ENCODE data around the gene MTHFD1. TPM values are rescaled to one million over a fixed set of nuclear protein-coding genes. Genes with fewer than 3 reads are reported as not detected.
"Not testable (repeated sequence)": the region's sequence is repeated elsewhere in the genome, so short reads cannot be mapped to it uniquely, and the experiment has no call there.

Gene MTHFD1
- total RNA-seq, 1 donor, result 9.0 TPM

DNA sequence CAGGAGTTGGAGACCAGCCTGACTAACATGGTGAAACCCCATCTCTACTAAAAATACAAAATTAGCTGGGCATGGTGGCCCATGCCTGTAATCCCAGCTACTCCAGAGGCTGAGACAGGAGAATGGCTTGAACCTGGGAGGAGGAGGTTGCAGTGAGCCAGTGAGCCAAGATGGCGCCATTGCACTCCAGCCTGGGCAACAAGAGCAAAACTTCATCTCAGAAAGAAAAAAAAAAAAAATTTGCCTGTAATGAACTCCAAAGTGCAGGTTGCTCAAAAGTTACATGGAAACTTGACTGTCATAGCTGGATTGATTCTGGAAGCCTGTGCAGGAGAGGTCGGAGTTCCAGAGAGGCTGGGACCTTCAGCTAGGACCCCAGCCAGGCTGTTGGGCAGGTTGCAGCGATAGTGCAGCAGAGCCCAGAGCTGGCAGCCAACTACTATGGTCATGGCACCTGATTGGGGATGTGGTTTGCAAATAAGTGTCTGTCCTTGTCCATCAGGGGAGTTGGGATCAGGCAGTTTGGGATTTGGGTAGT is 5.1 kb downstream of the MTHFD1 start:
- not testable (repeated sequence) for H3K9me3 ChIP-seq (ENCODE audit: low read depth, low read length); H3K27me3 ChIP-seq (ENCODE audit: insufficient read depth, low read length); H3K4me3 ChIP-seq (ENCODE audit: low read length); H3K4me1 ChIP-seq (ENCODE audit: insufficient read depth, low read length)

DNA sequence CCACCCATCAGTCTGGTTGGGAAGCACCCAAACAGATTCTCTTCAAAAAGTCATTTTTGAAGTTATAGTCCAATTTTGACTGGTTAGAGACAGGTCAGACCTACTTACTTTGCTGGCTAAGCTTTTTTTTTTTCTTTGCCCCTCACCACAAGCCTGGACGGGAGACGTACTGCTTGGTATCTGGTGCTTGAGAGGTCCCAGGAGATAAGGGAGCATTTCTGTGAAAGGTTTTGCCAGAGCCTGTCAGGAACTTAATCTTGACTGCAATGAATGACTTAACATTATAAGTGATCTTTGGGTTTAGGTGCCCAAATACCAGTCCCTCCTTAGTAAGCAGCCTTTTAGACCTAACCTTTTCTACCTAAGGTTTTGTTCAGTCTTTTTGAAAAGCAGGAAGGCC is 6.3 kb downstream of the MTHFD1 start:
- H3K9me3 ChIP-seq (ENCODE audit: low read depth, low read length), result no peaks in the 10 kb centered on the region
- H3K4me1 ChIP-seq (ENCODE audit: insufficient read depth, low read length), result peaks cover 2% of the 10 kb centered on the region
- H3K27me3 ChIP-seq (ENCODE audit: insufficient read depth, low read length), result no peaks in the 10 kb centered on the region
- no peak overlapping the region for H3K4me3 ChIP-seq (ENCODE audit: low read length)

DNA sequence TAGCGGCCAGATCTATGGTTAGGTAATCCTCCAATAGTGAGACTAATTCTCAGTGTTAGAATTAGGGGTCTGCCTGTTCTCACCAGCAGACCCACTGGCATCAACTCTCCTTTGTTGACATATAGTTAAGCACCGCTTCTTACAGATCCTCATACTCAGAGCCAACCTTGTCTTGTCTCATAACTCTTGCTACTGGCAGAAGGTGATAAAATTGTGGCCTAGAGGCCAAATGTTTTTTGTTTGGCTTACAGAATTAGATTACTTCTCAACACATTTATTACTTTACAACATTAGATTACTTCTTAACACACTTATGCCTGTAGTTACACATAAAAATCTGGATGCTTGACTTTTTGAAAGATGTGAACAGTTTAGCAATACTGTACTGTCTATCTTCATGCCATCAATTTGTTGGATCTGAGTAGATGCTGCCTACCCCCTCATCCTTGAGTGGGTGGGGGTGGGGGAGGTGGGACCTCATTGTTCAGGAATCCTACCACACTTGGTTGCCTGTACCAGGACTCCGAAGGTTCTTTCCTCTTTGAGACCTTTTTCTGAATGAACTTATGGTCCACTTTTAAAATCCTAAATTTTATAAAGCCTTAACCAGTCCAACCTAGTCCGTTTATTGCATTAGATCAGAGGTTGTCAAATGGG is 7.0 kb downstream of the MTHFD1 start:
- H3K4me1 ChIP-seq (ENCODE audit: insufficient read depth, low read length), result no peaks in the 10 kb centered on the region
- H3K9me3 ChIP-seq (ENCODE audit: low read depth, low read length), result no peaks in the 10 kb centered on the region
- no peaks in the 10 kb centered on the region for H3K27me3 ChIP-seq (ENCODE audit: insufficient read depth, low read length)
- H3K4me3 ChIP-seq (ENCODE audit: low read length), result no peak overlapping the region

DNA sequence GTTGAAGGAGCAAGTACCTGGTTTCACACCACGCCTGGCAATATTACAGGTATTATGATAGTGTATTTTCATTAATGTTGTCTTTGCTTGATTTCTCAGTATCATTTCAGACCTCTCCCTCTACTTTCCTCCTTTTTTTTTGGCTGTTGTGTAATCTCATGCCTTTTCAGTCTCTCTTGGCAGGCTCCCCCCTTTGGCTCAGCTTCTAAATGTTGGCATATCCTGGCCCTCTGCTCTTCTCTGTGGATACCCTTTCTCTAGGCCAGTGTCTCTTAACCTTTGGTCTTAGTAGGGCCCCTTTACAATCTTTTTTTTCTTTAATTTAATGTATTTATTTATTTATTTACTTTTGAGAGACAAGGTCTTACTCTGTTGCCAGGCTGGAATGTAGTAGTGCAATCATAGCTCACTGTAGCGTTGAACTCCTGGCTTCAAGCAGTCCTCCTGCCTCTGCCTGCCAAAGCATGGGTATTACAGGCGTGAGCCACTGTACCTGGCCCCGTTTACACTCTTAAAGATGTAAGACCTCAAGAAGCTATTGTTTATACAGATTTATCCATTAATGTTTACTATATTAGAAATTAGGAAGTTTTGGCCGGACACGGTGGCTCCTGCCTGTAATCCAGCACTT is 12.8 kb downstream of the MTHFD1 start:
- Histone ChIP-seq H3K27me3 (ENCODE audit: insufficient read depth, low read length) (no peaks in the 10 kb centered on the region), H3K4me1 (ENCODE audit: insufficient read depth, low read length) (no peaks in the 10 kb centered on the region), H3K9me3 (ENCODE audit: low read depth, low read length) (no peaks in the 10 kb centered on the region), H3K4me3 (ENCODE audit: low read length) (no peak overlapping the region)

DNA sequence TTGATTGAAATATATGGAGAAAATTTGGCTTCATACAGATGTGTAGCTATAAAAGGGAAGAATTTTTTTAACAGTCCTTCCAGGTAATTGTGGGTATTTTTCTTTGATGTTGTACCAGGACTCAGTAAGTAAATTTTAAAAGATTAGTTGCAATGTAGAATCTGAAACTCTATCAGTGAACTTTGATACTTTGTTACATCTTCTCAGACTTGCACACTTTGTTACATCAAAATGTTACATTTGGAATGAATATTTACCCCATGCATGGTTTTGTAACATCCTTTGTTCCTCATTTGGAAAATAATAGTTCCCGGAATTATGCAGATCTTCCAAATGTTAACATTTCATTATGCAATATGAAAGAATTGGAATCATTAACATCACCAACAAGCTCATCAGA is 13.8 kb downstream of the MTHFD1 start:
- no peaks in the 10 kb centered on the region for H3K4me1 ChIP-seq (ENCODE audit: insufficient read depth, low read length)
- H3K27me3 ChIP-seq (ENCODE audit: insufficient read depth, low read length), result no peaks in the 10 kb centered on the region
- no peaks in the 10 kb centered on the region for H3K9me3 ChIP-seq (ENCODE audit: low read depth, low read length)
- no peak overlapping the region for H3K4me3 ChIP-seq (ENCODE audit: low read length)

DNA sequence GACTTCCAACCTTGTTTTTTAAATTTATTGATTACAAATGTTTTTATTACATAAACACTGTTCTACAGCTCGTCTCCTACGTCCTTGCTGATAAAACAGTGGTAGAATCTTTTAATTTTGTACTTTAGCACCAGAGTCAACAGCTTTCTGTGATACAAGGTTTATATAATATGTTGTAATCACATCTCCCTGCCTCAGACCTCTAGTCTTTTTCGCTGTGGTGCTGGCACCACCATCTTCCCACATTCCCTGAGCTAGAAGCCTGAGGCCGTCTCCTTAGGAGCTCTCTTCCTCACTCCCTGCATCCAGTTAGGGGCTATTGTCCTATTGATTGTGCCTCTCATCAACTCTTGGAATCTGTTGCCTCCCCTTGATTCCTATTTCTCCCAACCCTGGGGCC is 17.1 kb downstream of the MTHFD1 start:
- Histone ChIP-seq H3K4me3 (ENCODE audit: low read length) (no peak overlapping the region), H3K4me1 (ENCODE audit: insufficient read depth, low read length) (no peaks in the 10 kb centered on the region), H3K27me3 (ENCODE audit: insufficient read depth, low read length) (no peaks in the 10 kb centered on the region), H3K9me3 (ENCODE audit: low read depth, low read length) (no peaks in the 10 kb centered on the region)

DNA sequence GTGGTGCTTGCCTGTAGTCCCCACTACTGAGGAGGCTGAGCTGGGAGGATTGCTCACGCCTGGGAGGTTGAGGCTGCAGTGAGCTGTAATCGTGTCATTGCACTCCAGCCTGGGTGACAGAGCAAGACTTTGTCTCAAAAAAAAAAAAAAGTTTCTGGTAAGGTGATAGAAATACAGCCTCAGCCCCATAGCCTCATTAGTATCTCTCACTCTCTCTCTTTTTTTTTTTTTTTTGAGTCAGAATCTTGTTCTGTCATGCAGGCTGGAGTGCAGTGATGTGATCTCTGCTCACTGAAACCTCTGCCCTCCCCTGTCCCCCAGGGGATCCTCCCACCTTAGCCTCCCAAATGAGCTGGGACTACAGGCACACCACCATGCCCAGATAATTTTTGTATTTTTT is 19.2 kb downstream of the MTHFD1 start:
- Histone ChIP-seq H3K9me3 (ENCODE audit: low read depth, low read length) (no peaks in the 10 kb centered on the region), H3K4me1 (ENCODE audit: insufficient read depth, low read length) (no peaks in the 10 kb centered on the region), H3K27me3 (ENCODE audit: insufficient read depth, low read length) (no peaks in the 10 kb centered on the region), H3K4me3 (ENCODE audit: low read length) (no peak overlapping the region)

DNA sequence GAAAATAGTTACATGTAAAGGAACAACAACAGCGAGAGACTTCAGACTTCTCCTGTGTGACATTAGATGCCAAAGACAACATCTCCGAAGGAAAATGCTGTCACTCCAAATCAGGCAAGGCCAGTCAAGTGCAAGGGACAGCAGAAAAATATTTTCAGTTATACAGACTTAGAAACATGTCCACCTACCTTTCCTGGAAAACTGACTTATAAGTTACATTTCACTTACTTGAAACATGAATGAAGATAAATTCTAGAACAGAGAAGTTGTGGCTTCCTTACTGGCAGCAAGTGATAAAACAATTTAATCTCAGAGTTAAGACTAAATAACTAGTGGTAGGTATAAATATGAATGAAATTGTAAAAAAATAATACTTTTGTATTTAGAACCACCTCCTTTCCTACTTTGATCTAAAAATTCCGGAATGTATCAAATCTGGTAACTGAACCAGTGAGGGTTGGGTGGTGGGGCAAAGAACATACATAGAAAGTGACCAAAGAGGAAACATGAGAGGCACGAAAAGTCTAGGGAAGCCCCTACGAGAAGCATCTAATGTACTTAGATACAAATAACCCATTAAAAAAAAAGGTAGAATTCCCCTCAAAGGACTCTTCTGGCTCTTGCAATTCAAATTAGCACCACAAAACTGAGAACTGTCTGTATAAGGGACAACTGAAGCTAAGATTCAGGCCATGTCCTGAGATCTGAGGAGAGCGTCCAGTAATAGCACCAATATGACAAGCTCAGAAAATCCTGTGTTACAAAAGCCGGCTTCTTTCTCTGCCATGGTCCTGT is 21.2 kb downstream of the MTHFD1 start:
- no peak overlapping the region for H3K4me3 ChIP-seq (ENCODE audit: low read length)
- no peaks in the 10 kb centered on the region for H3K4me1 ChIP-seq (ENCODE audit: insufficient read depth, low read length)
- H3K27me3 ChIP-seq (ENCODE audit: insufficient read depth, low read length), result no peaks in the 10 kb centered on the region
- no peaks in the 10 kb centered on the region for H3K9me3 ChIP-seq (ENCODE audit: low read depth, low read length)

DNA sequence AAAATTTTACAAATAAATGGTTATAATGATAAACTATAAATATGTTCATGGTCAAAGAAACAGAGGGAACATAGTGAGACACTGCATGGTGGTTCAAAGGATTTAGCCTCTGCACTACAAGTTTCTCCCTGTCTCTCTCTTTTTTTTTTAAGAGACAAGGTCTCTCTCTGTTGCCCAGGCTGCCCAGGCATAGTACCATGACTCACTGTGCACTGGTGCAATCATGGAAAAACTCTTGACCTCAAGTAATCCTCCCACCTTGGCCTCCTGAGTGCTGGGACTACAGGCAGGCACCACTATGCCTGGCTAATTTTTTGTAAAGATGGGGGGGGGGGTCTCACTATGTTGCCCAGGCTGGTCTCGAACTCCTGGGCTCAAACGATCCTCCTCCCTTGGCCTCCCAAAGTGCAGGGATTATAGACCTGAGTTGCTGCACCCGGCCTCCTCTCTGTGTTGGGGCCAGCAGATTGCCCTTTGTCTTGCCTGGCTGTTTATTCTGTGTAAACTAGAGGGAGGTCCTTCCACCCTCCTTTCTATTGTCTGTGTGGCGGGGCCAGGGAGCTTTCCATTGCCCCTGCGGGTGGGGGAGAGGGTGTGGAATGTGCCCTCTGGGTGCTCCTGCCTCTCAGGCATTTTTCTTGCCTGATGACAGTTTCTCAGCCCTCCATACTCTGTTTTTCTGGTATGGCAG is 22.1 kb downstream of the MTHFD1 start:
- H3K4me1 ChIP-seq (ENCODE audit: insufficient read depth, low read length), result no peaks in the 10 kb centered on the region
- H3K9me3 ChIP-seq (ENCODE audit: low read depth, low read length), result no peaks in the 10 kb centered on the region
- H3K27me3 ChIP-seq (ENCODE audit: insufficient read depth, low read length), result no peaks in the 10 kb centered on the region
- no peak overlapping the region for H3K4me3 ChIP-seq (ENCODE audit: low read length)

DNA sequence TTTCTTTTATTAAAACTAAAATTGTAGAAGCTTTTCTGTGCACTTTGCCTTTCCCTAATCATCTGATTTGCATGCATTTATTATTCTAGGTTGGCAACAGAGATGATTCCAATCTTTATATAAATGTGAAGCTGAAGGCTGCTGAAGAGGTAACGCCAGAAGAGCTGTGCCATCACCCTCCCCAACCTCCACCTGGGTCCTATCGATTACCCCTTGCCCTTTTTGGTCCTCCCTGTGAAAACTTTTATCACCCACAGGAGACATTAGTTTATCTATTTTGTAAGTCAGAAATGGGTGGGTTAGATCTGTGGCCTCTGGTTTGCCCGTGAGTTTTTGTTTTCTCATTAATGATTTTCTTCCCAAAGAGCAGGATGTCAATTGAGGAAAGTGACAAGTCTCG is 22.8 kb downstream of the MTHFD1 start:
- no peaks in the 10 kb centered on the region for H3K4me1 ChIP-seq (ENCODE audit: insufficient read depth, low read length)
- H3K27me3 ChIP-seq (ENCODE audit: insufficient read depth, low read length), result no peaks in the 10 kb centered on the region
- H3K4me3 ChIP-seq (ENCODE audit: low read length), result no peak overlapping the region
- no peaks in the 10 kb centered on the region for H3K9me3 ChIP-seq (ENCODE audit: low read depth, low read length)

DNA sequence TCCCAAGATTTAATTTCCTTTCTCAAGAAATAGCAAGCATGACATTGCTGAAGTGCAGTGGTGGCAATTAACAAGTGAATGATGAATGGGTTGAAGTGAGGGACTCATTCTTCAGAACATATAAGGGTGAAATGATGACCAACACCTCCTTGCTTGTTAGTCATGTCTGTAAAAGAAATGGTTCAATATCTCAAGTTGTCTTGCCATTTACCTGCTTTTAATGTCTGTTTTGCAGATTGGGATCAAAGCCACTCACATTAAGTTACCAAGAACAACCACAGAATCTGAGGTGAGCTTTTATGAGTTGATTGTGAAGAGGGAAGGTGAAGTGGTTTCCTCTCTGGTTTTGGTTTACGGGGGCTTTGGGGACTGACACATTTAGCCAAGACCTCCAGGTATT is 24.1 kb downstream of the MTHFD1 start:
- no peaks in the 10 kb centered on the region for H3K4me1 ChIP-seq (ENCODE audit: insufficient read depth, low read length)
- no peaks in the 10 kb centered on the region for H3K27me3 ChIP-seq (ENCODE audit: insufficient read depth, low read length)
- H3K4me3 ChIP-seq (ENCODE audit: low read length), result no peak overlapping the region
- no peaks in the 10 kb centered on the region for H3K9me3 ChIP-seq (ENCODE audit: low read depth, low read length)

DNA sequence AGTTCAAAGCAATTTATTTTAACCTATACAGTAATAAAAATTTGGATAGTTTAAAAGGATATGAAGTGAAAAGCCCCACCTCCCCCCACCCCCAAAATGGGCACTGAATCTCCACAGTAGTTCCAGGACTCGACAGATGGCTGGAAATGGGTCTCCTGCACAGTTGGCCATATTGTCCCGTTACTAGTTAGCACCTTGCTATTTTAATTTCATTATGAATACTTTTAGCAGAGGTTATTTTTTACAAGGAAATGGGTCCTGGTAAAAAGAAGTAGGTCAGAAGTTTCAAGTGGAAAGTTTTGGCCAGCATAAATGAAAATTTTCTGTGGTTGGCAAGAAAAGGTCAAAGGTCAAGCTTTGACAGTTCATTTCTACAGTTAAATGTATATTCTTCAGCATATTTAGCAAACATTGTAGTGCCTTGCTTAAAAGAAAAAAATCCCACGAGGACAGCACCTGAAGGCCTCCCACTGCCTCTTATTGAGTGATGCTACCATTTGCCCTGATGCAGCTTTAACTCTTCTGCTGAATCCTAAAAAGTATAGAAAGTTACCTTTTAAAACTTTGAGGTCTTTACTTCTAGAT is 28.3 kb downstream of the MTHFD1 start:
- Histone ChIP-seq H3K27me3 (ENCODE audit: insufficient read depth, low read length) (no peaks in the 10 kb centered on the region), H3K4me1 (ENCODE audit: insufficient read depth, low read length) (no peaks in the 10 kb centered on the region), H3K9me3 (ENCODE audit: low read depth, low read length) (no peaks in the 10 kb centered on the region), H3K4me3 (ENCODE audit: low read length) (no peak overlapping the region)

DNA sequence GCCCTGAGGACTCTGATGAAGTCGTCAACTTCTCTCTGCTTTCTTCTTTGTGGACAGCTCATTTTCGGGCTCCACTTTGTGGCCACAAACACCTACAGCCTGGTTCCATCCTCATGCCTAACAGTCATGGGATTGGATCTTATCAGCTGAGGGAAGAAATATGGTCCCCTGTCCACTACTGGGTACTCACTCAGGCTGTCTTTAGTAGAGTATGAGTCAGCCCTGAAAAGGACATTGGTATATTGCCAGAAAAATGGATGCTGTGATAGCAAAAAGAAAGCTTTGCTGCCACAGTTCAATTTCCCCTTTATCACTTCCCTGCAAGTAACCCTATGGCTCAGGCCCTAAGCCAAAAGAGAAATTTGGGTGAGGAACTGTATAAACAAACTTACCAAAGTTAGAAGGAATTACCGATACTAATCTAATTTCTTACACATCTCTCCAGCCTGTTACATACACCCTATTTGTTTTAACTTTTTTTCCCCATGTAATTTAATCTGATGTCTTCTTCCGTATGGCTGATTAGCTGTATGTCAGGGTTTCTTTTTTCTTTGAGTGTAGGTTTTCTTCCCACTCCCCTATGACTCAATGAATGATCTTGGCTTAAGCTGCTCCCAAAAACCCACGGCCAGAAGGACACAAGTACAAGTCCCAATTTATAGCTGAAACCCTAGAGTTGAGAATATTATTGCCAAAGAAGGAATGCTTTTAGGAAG is 29.1 kb downstream of the MTHFD1 start:
- no peaks in the 10 kb centered on the region for H3K27me3 ChIP-seq (ENCODE audit: insufficient read depth, low read length)
- H3K9me3 ChIP-seq (ENCODE audit: low read depth, low read length), result no peaks in the 10 kb centered on the region
- H3K4me1 ChIP-seq (ENCODE audit: insufficient read depth, low read length), result no peaks in the 10 kb centered on the region
- no peak overlapping the region for H3K4me3 ChIP-seq (ENCODE audit: low read length)

DNA sequence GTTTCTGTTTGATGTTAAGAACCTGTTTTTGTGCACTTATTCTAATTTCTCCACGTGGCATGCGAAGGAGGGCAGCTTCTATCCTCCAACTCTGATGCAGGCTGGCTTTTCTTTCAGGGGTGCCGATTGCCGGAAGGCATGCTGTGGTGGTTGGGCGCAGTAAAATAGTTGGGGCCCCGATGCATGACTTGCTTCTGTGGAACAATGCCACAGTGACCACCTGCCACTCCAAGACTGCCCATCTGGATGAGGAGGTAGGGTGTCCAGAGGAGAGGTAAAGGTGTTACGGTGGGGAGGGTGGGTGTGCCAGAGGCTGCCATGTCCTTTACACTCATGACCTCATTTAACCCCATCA is 29.6 kb downstream of the MTHFD1 start:
- H3K4me3 ChIP-seq (ENCODE audit: low read length), result no peak overlapping the region
- no peaks in the 10 kb centered on the region for H3K9me3 ChIP-seq (ENCODE audit: low read depth, low read length)
- no peaks in the 10 kb centered on the region for H3K4me1 ChIP-seq (ENCODE audit: insufficient read depth, low read length)
- H3K27me3 ChIP-seq (ENCODE audit: insufficient read depth, low read length), result no peaks in the 10 kb centered on the region
